Measurements from ENCODE around the gene PICK1.

PICK1 gene

DNA sequence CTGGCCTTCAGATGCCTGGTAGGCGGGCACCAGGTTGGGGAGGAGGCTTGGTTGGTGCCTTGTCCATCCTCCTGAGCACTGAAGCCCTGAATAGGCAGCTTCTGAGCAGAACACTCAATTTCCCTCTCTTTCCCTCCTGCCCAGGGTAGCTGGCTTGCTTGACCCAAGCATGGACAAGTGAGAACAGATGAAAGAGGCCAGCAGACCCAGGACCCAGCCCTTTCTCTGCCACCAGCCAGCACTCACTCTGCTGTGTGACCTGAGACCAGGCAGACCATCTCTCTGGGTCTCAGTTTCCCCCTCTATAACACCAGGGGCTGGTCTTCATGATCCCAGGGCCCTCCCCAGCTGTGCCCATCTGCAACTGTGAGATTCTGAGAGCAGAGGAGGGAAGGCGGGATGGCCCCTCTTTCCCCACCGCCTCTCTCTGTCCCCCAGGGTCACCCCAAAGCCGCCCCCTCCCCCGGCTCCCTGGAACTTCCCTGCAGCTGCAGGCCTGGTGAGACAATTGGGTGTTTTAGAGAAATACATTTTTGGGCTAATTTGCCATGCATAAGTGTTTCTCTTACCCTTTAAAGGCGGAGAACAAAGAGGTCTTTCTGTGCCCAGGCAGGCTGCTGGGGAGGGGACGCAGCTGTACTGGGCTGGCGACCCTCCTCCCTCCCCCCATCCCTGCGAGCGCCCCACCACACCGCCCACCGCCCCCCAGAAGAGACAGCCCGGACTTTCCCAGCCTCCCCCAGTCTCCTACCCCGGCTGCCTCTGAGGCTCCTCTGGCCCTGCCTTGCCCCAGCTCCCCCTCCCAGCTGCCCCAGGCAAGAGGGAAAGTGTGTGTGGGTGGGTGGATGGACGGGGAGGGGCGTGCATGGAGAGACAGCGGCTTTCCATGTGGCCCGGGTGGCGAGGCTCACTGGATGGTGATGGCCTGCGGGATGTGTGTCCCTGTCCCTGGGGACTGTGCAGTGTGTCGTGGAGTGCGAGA, 30.8 kb upstream of the PICK1 start:
- no peak for TF ChIP-seq CTCF (IDR thresholded peaks at IDR 0.05; ENCODE audit: control insufficient read depth, extremely low read depth, insufficient read depth)
- H3K4me3 ChIP-seq (ENCODE audit: low read depth, low read length), result no peak overlapping the region
- no peak for DNase-seq (ENCODE audit: low read depth)

DNA sequence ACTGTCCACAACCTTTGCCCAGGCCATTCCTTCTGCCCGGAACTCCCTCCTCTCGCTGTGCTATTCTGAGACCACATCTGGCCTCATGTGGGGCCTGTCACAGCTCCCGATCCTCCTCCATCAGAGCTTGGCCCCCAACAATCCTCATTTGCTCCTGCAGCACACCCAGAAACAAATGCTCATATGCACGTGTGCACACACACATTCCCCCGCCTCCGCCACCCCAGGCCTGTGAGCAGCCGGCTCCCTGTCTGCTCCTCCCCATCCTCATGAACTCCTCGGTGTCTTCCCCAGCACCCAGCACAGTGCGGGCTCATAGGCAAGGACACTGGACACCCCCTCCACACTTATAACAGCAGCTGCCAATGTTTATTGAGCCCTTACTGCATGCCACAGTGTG, 29.7 kb upstream of the PICK1 start:
- H3K4me3 ChIP-seq (ENCODE audit: low read depth, low read length), result no peak overlapping the region
- no peak for TF ChIP-seq CTCF (IDR thresholded peaks at IDR 0.05; ENCODE audit: control insufficient read depth, extremely low read depth, insufficient read depth)
- no peak for DNase-seq (ENCODE audit: low read depth)

DNA sequence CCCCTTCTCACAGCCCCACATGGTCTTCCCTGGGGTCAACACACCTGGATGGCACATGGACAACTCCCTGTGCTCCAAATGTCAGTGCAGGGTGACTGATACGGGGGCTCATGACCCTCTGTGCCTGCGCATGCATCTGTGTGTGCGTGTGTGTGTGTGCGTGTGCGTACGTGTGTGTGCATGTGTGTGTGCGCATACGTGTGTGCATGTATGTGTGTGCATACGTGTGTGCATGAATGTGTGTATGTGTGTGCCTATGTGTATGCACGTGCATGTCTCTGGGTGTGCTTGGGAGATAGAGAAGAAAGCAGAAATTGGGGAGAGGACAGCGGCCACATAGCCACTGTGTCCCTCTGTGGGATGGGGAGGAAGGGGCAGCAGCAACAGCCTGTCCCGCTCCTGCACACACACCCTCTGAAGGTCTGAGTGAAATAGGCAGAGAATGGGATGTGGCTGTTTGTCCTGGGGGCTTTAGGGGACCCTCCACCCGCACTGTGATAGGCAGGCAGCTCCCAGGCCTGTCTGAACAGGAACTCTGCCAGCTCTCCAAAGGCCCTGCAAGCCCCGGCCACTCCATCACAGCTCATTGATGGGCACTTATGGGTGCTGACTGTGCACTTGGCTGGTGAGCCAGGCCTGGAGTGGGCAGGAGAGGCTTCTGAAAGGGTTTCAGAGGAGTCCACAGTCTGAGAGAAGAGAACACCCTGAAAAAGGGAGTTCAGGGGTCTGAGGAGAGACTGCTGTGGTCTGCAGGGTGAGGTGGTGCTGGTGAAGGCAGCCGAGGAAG, 28.7 kb upstream of the PICK1 start:
- H3K4me3 ChIP-seq (ENCODE audit: low read depth, low read length), result no peak overlapping the region
- no peak for TF ChIP-seq CTCF (IDR thresholded peaks at IDR 0.05; ENCODE audit: control insufficient read depth, extremely low read depth, insufficient read depth)
- no peak for DNase-seq (ENCODE audit: low read depth)

- DNase-seq (ENCODE audit: low read depth), result no peak
- no peak overlapping the region for H3K4me3 ChIP-seq (ENCODE audit: low read depth, low read length)
- no peak for TF ChIP-seq CTCF (IDR thresholded peaks at IDR 0.05; ENCODE audit: control insufficient read depth, extremely low read depth, insufficient read depth)
Observed at GRCh38 chr22:38029370-38029769, 27.8 kb upstream of the PICK1 start.

DNA sequence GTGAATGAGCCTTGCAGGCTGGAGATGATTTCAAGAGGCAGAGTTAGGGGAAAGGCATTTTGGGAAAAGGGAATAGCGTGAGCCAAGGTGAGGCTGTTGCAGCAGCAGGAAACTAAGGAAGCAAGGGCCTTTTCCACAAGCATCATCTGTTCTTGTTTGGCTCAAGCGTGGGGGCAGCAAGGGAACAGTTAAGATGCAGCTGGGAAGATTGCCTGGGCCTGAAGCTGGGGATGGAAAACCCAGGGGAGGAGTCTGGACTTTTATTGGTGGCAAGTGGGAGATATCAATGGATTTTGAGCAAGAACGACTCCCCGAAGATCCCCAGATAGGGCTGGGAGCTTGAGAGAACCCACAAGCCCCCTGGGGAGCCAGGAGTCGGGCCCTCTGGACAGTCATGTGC, 27.3 kb upstream of the PICK1 start:
- no peak for DNase-seq (ENCODE audit: low read depth)

More for the DNA sequence above, 27.3 kb upstream of the PICK1 start:
- no peak overlapping the region for H3K4me3 ChIP-seq (ENCODE audit: low read depth, low read length)
- no peak for TF ChIP-seq CTCF (IDR thresholded peaks at IDR 0.05; ENCODE audit: control insufficient read depth, extremely low read depth, insufficient read depth)

All from LNCaP clone FGC (cell line).